ENCODE measurements around the gene HSD17B14. TPM values are rescaled to one million over a fixed set of nuclear protein-coding genes. Genes with fewer than 3 reads are reported as not detected.

The HSD17B14 gene
- total and polyA plus RNA-seq, 2 of the 13 experiments (the other 11 are each of a cell fraction or from before 2014, with no cell fraction given): 0.58 to 1.2 TPM

DNA sequence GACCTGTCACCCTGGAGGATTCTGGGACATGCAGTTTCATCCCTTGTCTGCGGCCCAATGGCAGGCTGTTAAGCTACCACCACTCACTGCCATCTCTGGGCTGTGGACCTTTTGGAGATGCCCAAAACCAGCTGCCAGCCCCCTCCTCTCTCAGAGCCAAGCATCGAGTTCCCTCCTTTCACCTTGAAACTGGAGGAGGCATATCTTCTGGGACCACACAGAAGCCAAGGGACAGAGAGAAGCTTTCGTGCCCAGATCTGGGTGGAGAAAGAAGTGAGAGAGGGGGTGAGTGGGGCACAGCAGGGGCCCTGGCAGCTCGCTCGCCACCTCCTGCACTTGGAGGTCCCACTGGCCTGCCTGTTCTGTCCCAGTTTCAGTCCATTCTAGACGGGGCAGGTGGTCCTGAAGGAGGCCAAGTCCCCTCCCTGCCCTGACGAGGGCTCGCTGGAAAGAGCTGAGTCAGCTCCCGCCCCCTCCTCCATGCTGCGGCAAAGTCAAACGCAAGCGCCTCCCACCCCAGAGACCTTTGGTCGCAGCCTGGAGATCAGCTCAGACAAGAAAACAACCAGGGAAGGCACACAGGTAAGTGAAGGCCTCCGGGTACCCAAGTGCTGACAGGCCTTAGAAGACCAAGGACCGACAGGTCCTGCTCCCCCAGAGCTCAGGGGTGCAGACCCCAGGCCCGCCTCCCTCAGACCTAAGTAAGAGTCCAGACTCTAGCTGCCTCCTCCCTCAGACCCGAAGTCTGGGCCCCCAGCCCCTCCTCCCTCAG, 29.3 kb downstream of the HSD17B14 start (continued):
- TF ChIP-seq, protein P1, sequence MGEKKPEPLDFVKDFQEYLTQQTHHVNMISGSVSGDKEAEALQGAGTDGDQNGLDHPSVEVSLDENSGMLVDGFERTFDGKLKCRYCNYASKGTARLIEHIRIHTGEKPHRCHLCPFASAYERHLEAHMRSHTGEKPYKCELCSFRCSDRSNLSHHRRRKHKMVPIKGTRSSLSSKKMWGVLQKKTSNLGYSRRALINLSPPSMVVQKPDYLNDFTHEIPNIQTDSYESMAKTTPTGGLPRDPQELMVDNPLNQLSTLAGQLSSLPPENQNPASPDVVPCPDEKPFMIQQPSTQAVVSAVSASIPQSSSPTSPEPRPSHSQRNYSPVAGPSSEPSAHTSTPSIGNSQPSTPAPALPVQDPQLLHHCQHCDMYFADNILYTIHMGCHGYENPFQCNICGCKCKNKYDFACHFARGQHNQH (CRISPR knock-in tag; IDR thresholded peaks at IDR 0.05): peak; percentile 24; the same call in 1 of the 2 replicates
- TF ChIP-seq ARNT2 (CRISPR knock-in tag; IDR thresholded peaks at IDR 0.05; ENCODE audit: low read depth) (peak; percentile 91), ZNF331 (CRISPR knock-in tag; IDR thresholded peaks at IDR 0.05) (peak; percentile 62; the same call in 1 of the 2 replicates), ZNF83 (CRISPR knock-in tag; IDR thresholded peaks at IDR 0.05; ENCODE audit: borderline replicate concordance) (no peak), HDAC2 (CRISPR knock-in tag; IDR thresholded peaks at IDR 0.05) (0 out of 2 replicates have a peak, but pooled peaks have one; percentile 25), ZMAT5 (CRISPR knock-in tag; IDR thresholded peaks at IDR 0.05; ENCODE audit: borderline replicate concordance, low read depth) (no peak), ZNF33A (CRISPR knock-in tag; IDR thresholded peaks at IDR 0.05; ENCODE audit: borderline replicate concordance) (no peak), ZNF263 (CRISPR knock-in tag; IDR thresholded peaks at IDR 0.05) (peak; percentile 51), MTF2 (CRISPR knock-in tag; IDR thresholded peaks at IDR 0.05; ENCODE audit: borderline replicate concordance) (no peak), NFE2L1 (CRISPR knock-in tag; IDR thresholded peaks at IDR 0.05; ENCODE audit: borderline replicate concordance) (no peak), KDM5A (IDR thresholded peaks at IDR 0.05; ENCODE audit: borderline replicate concordance, low read length) (peak; percentile 66), SMARCC2 (IDR thresholded peaks at IDR 0.05) (no peak), ZNF430 (CRISPR knock-in tag; IDR thresholded peaks at IDR 0.05) (0 out of 2 replicates have a peak, but pooled peaks have one; percentile 57), ZNF564 (CRISPR knock-in tag; IDR thresholded peaks at IDR 0.05) (no peak), NFKB2 (CRISPR knock-in tag; IDR thresholded peaks at IDR 0.05; ENCODE audit: borderline replicate concordance) (0 out of 2 replicates have a peak, but pooled peaks have one; percentile 18), MEIS2 (CRISPR knock-in tag; IDR thresholded peaks at IDR 0.05) (peak; percentile 74; the same call in 1 of the 2 replicates), ARNT (IDR thresholded peaks at IDR 0.05) (no peak), ZNF792 (CRISPR knock-in tag; IDR thresholded peaks at IDR 0.05) (0 out of 2 replicates have a peak, but pooled peaks have one; percentile 38), ZIK1 (CRISPR knock-in tag; IDR thresholded peaks at IDR 0.05; ENCODE audit: borderline replicate concordance, low read depth) (no peak), FOXA1 (IDR thresholded peaks at IDR 0.05) (no peak), FOXA1 (CRISPR knock-in tag; IDR thresholded peaks at IDR 0.05) (0 out of 2 replicates have a peak, but pooled peaks have one; percentile 8)
- TF ChIP-seq, protein P2, sequence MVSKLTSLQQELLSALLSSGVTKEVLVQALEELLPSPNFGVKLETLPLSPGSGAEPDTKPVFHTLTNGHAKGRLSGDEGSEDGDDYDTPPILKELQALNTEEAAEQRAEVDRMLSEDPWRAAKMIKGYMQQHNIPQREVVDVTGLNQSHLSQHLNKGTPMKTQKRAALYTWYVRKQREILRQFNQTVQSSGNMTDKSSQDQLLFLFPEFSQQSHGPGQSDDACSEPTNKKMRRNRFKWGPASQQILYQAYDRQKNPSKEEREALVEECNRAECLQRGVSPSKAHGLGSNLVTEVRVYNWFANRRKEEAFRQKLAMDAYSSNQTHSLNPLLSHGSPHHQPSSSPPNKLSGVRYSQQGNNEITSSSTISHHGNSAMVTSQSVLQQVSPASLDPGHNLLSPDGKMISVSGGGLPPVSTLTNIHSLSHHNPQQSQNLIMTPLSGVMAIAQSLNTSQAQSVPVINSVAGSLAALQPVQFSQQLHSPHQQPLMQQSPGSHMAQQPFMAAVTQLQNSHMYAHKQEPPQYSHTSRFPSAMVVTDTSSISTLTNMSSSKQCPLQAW (CRISPR knock-in tag; IDR thresholded peaks at IDR 0.05): no peak
- TF ChIP-seq, protein P3, sequence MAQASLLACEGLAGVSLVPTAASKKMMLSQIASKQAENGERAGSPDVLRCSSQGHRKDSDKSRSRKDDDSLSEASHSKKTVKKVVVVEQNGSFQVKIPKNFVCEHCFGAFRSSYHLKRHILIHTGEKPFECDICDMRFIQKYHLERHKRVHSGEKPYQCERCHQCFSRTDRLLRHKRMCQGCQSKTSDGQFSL (CRISPR knock-in tag; IDR thresholded peaks at IDR 0.05): 0 out of 2 replicates have a peak, but pooled peaks have one; percentile 15
- TF ChIP-seq, protein P4, sequence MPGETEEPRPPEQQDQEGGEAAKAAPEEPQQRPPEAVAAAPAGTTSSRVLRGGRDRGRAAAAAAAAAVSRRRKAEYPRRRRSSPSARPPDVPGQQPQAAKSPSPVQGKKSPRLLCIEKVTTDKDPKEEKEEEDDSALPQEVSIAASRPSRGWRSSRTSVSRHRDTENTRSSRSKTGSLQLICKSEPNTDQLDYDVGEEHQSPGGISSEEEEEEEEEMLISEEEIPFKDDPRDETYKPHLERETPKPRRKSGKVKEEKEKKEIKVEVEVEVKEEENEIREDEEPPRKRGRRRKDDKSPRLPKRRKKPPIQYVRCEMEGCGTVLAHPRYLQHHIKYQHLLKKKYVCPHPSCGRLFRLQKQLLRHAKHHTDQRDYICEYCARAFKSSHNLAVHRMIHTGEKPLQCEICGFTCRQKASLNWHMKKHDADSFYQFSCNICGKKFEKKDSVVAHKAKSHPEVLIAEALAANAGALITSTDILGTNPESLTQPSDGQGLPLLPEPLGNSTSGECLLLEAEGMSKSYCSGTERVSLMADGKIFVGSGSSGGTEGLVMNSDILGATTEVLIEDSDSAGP (CRISPR knock-in tag; IDR thresholded peaks at IDR 0.05; ENCODE audit: borderline replicate concordance): no peak; the same call in 1 of the 2 replicates

All from HepG2 (cell line).